K562 (cell line): ENCODE data around the gene SESN3. TPM values are rescaled to one million over a fixed set of nuclear protein-coding genes. Genes with fewer than 3 reads are reported as not detected.

ENCODE experiments used
- LCOR ChIP-seq: sonication (generic); formaldehyde crosslinking; IDR thresholded peaks from 2 replicates; pipeline ENCODE4 v1.8.0; 2022; ENCODE audit warnings: mild to moderate bottlenecking, missing genetic modification reagents
- MAZ ChIP-seq, 2 experiments: fragments of 450-650 bp in 1 of 2; sonication (generic) in 1 of 2; formaldehyde crosslinking; IDR thresholded peaks in 1 of 2; conservative IDR thresholded peaks in 1 of 2; 2 replicates each; pipeline versions ENCODE4 v1.4.0 to v1.5.0; 2020; ENCODE audit warnings: mild to moderate bottlenecking in 1 of 2, missing genetic modification reagents in 1 of 2
- NFYB ChIP-seq: IDR thresholded peaks from 2 replicates; pipeline ENCODE4 v1.6.1; 2011; ENCODE audit warnings: mild to moderate bottlenecking, moderate library complexity; ENCODE audit not compliant: insufficient read length; ENCODE audit errors: extremely low read depth
- ZNF695 ChIP-seq: fragments of 450-650 bp; formaldehyde crosslinking; IDR thresholded peaks from 2 replicates; pipeline ENCODE4 v1.4.0; 2020; ENCODE audit warnings: mild to moderate bottlenecking, moderate library complexity
- polyA plus RNA-seq, 8 experiments: library from polyadenylated mRNA; depleted of rRNA in 4 of 8; stranded (reverse) in 5 of 8; unstranded in 3 of 8; fragments of >200 nt; fragmentation: Nextera tagmentation in 2 of 8; fragmentation: Illumina TruSeq in 1 of 8; extraction: Ambion mirVana in 2 of 8; extraction: Trizol in 1 of 8; gene quantifications; 2 replicates each; pipeline versions ENCODE4 v1.2.1 to v1.2.3, GENCODE V29; 2011 to 2014; ENCODE audit warnings: inconsistent platforms in 1 of 8, missing spikeins in 1 of 8
- total RNA-seq, 7 experiments: library from RNA; depleted of rRNA in 6 of 7; stranded (reverse); fragments of >200 nt in 6 of 7; fragmentation: Illumina TruSeq in 2 of 7; extraction: Trizol in 2 of 7; gene quantifications; 2 replicates each; pipeline versions ENCODE4 v1.2.1 to v1.2.3, GENCODE V29; 2011 to 2021; ENCODE audit warnings: low replicate concordance in 1 of 7
- TF ChIP-seq, protein P1 (sequence below), 2 experiments: fragments of 450-650 bp; IDR thresholded peaks; 2 replicates each; pipeline ENCODE4 v1.6.1; 2016; ENCODE audit warnings: mild to moderate bottlenecking in 2 of 2, borderline replicate concordance in 1 of 2, low read depth in 1 of 2, moderate library complexity in 1 of 2
- TF ChIP-seq, protein P2 (sequence below), 3 experiments: fragments of 200-800 bp in 1 of 3; sonication (Bioruptor generic) in 1 of 3; sonication (generic) in 1 of 3; formaldehyde crosslinking in 1 of 3; IDR thresholded peaks; 2 replicates each; pipeline versions ENCODE4 v1.6.1 to v1.8.0; 2016 to 2022; ENCODE audit warnings: mild to moderate bottlenecking in 2 of 3, missing compliant biosample characterization in 2 of 3, missing genetic modification characterization in 2 of 3, missing genetic modification reagents in 1 of 3

SESN3 gene
- total and polyA plus RNA-seq, 9 of the 15 experiments (the other 6 are each of a cell fraction or from before 2014, with no cell fraction given), result 0.44 to 2.6 (median 1.5) TPM

DNA sequence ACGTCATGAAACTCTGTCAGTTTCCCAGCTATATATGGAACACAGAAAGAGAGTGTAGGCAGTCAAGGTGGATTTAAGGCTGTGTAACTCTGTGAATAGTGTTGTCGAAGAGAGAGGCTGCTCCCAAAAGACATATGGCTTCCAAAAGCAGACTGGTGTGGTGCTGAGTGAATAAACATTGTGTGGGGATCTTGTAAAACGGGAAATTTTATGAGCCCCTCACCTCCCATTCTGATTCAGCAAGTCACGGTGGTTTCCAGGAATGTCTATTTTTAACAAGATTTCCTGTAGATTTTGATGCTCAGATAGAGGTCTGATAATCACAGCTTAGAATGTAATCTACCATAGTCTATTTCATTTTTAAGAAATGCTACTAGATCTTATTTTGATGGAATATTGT is 67.9 kb downstream of the SESN3 start (continued):
- TF ChIP-seq, protein P1, sequence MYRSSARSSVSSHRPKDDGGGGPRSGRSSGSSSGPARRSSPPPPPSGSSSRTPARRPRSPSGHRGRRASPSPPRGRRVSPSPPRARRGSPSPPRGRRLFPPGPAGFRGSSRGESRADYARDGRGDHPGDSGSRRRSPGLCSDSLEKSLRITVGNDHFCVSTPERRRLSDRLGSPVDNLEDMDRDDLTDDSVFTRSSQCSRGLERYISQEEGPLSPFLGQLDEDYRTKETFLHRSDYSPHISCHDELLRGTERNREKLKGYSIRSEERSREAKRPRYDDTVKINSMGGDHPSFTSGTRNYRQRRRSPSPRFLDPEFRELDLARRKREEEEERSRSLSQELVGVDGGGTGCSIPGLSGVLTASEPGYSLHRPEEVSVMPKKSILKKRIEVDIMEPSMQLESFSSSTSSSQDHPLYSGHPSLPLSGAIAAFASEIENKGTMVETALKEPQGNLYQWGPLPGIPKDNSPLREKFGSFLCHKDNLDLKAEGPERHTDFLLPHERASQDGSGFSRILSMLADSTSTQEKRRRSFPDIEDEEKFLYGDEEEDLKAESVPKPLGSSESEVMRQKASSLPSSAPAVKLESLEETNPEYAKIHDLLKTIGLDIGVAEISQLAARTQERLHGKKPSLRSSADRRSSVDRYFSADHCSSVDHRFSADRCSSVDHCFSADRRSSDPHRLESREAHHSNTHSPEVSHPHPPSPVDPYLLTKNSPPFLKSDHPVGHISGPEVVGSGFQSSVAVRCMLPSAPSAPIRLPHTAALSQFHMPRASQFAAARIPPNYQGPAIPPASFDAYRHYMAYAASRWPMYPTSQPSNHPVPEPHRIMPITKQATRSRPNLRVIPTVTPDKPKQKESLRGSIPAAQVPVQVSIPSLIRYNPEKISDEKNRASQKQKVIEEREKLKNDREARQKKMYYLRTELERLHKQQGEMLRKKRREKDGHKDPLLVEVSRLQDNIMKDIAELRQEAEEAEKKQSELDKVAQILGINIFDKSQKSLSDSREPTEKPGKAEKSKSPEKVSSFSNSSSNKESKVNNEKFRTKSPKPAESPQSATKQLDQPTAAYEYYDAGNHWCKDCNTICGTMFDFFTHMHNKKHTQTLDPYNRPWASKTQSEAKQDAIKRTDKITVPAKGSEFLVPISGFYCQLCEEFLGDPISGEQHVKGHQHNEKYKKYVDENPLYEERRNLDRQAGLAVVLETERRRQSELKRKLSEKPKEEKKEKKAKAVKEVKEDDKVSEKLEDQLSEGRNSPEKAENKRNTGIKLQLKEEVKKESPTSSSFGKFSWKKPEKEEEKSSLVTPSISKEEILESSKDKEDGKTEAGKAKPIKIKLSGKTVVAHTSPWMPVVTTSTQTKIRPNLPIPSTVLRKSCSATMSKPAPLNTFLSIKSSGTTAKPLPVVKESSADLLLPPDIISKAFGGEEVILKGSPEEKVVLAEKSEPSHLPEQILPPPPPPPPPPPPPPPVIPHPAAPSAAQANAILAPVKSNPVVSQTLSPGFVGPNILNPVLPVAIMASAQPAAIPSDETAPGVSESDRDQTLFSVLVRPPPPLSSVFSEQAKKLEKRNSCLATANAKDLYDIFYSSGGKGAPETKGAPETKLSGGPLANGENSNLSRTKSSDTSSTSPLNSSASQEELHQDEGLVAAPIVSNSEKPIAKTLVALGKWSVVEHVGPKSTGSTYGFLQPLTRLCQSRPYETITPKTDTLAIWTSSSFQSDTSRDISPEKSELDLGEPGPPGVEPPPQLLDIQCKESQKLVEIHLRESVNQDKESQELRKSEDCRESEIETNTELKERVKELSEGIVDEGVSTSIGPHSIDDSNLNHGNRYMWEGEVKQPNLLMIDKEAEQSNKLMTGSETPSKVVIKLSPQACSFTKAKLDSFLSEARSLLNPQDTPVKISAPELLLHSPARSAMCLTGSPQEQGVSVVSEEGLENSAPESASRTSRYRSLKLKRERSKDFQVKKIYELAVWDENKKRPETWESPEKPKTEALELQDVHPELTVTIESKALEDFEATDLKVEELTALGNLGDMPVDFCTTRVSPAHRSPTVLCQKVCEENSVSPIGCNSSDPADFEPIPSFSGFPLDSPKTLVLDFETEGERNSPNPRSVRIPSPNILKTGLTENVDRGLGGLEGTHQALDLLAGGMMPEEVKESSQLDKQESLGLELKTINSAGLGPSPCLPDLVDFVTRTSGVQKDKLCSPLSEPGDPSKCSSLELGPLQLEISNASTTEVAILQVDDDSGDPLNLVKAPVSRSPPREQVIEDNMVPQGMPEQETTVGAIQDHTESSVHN (IDR thresholded peaks at IDR 0.05; ENCODE audit: borderline replicate concordance in 1 of 2, low read depth in 1 of 2), result no peak
- TF ChIP-seq MAZ (CRISPR knock-in tag; conservative IDR thresholded peaks at IDR 0.05 in 1 of 2, IDR thresholded peaks at IDR 0.05 in 1 of 2) (no peak), NFYB (no peak), LCOR (no peak), ZNF695 (CRISPR knock-in tag) (no peak)
- TF ChIP-seq, protein P2, sequence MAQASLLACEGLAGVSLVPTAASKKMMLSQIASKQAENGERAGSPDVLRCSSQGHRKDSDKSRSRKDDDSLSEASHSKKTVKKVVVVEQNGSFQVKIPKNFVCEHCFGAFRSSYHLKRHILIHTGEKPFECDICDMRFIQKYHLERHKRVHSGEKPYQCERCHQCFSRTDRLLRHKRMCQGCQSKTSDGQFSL (CRISPR knock-in tag; IDR thresholded peaks at IDR 0.05), result no peak
- TF ChIP-seq, protein P2 (tag; IDR thresholded peaks at IDR 0.05), result no peak
